SIG-M5 (cell line): ENCODE data around the gene CDH10.

Experiments used
- DNase-seq: peaks from one replicate; lab custom pipeline; 2025; lab: John Stamatoyannopoulos, UW

CDH10 gene

DNA sequence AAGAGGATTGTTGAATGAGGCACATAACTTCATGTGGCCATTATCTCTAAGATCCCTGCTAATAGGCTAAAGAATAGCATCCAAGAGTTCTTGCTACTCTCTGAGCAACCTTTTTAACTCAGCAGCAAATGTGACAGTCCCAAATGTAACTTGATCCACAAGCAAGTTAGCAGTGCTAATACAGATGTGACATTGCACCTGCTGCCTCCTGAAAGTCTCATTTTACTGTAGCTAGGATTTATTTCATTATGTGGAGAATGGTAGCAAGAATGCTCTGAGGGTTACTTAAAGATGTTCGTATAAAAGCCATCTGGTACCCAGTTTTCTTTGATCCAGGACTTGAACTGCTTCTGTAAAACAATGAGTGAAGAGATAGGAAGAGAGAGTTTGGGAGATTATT lies 45.8 kb downstream of the CDH10 start:
- DNase-seq = no peak

- no peak for DNase-seq
Observed at GRCh38 chr5:24595329-24595728, 49.4 kb downstream of the CDH10 start.

GRCh38 chr5:24591426-24591825 lies 53.4 kb downstream of the CDH10 start:
- no peak for DNase-seq

DNA sequence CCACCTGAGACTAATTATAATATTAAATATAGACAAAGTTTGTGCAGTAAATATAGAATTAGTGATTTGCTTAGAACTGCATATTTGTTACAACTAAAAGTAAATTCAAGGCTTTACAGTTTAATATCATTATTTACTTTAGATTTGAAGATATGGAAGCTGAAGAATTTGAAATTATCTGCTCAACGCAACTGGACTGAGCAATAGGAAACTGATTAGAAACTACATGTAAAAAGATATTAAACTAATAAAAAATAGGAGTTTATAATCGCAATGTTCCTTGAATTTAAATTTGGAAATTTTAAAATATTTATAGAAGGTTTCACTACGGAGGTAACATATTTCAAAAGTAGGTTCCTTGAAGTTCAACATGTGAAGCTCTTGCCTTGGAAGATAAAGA lies 55.2 kb downstream of the CDH10 start:
- no peak for DNase-seq

GRCh38 chr5:24585751-24586150 lies 59.0 kb downstream of the CDH10 start:
- no peak for DNase-seq

DNA sequence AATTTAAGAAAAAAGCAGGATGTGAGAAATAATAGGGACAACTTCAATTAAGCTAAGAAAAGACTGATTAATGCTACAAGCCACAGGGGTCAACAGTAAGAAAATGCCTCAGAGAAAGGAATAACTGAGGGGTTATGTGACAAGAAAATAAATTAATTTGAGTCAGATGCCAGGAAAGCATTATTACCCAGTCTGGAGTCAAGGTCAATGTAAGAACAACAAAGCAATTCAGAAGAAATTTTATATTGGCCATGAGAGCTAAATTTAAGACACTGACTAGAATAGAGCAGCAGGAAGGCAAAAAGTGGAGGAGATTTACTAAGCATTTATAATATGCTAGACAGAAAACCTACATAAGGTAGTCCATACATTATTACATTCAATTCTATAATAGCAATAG lies 73.5 kb downstream of the CDH10 start:
- DNase-seq = no peak

- DNase-seq = no peak
Observed at GRCh38 chr5:24566933-24567332, 77.8 kb downstream of the CDH10 start.

GRCh38 chr5:24555229-24555628 lies 89.5 kb downstream of the CDH10 start:
- no peak for DNase-seq

DNA sequence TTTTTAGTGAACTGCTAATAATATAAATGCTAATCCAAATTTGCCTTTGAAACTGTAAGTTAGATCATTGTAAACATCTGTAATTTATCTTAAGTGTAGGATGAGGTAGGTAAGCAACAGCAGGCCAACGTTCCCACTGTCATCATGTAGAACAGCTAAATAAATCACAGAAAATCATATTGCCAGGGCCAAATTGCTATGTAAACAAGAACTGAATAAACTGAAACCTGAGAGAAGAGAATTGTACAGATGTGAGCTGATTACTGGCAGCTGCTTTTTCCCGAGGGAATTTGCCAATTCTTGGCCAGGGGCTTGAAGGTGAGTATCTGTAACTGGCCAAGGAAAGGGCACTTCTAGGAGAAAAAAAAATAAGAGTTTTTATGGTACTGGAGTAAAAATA lies 97.6 kb downstream of the CDH10 start:
- DNase-seq = no peak

DNA sequence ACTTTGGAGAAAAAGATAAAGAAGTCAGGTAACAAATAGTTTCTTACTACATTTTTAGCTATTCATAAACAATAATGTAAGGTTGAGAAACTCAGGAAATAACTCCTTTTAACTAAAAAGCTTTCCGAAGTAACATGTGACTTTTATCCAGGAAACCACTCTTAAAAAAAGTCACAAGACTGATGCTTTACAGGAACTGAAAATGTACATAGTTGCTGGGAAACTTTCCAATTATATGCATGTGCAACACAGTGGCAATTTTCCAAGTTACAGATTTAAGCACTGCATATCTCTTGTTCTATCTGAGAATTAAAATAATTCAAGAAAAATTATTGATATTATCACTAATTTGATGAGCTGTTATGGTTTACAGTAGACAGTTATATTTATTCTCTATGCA lies 105.2 kb downstream of the CDH10 start:
- DNase-seq = no peak

DNA sequence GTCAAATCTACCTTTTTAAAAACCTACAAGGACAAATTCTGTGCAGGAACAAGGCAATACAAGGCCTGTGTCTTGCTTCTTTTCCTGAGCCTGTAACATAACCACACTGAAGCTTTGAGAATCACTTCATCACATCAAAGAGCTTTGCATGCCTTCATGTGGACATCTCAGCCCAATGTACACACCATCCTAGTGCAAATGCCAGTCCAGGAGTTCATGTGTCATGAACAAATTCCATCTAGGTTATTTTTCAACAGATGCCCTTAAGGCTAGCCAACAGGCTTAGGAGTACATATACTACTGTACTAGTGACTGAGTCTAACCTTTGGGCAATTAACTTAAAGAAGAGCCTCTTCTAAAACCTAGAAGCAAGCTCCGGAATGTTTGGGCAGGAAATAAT lies 106.4 kb downstream of the CDH10 start:
- no peak for DNase-seq

DNA sequence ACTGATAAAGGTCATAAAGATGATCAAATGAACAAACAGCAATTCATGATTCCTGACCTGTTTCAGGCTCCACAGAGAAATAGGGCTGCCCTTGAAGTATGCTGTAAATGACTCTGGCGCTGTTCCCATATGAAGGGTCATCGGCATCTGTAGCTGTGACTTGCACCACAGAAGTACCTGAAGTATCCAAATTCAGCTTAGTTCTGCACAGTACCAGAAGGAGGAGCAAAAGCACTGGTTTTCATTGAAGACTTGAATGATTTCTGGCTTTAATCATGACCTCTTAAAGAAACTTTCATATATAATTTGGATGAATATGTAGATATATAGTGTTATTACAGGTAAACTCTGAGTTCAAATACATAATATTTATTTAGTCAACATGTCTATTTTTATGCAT lies 109.1 kb downstream of the CDH10 start:
- no peak for DNase-seq

GRCh38 chr5:24530906-24531305 lies 113.9 kb downstream of the CDH10 start:
- DNase-seq = no peak

DNA sequence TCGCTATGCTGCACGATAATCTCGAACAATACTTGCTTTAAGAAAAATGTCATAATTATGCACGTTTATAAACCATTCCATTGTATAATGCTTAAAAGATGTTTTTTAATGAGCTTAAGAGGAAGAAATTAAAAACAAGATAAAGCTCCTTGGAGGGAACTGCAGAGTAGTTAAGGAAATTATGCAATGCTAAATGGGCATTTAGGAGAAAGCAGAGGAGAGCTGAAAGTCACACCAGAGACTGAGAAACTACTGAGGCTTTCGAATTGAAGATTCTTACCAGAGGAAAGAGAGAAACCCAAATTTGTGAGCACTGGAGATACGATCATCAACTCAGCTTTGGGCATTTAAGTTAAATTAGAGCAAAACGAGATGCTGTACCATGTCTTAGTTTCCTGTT lies 119.4 kb downstream of the CDH10 start:
- no peak for DNase-seq

- DNase-seq = no peak
Observed at GRCh38 chr5:24512423-24512822, 132.4 kb downstream of the CDH10 start.

DNA sequence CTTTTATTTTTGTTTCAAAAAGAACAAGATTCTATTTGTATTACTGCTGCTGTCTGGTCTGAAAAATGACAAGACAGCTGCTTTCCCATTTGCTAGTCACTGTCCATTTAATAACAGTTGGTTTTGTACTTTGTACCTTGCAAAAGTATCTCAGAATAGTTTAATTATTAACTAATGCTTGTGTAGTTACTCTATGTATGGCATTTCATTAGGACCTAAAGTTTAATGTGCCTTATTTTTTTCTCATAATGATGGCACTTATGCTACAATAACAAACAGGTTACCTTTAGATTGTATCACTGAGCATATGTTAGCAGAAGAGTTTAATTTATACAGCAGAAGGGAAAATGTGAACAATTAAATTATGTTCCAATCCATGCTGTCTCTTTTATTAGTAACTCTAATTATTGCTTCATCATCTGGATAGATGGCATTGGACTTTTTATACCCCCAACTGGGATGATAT lies 134.2 kb downstream of the CDH10 start:
- DNase-seq = no peak

DNA sequence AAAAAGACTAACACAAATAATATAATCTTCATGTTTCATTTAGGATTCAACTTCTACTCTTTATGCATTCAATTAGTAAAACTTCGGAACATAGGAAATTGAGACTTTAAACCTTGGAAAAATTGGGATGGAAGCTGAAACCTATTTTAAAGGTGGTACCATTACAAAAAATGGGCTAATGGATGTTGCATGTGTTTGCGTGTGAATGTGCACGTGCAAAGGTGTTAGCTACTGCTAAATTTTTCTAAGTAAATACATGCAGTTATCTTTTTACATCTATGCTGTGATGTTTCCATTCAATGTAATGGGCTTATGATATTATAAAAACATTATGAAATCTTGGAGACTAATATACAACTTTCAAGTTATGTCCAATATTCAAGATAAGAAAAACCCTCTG lies 134.8 kb downstream of the CDH10 start:
- DNase-seq = no peak

GRCh38 chr5:24505258-24505657 lies 139.5 kb downstream of the CDH10 start:
- no peak for DNase-seq

GRCh38 chr5:24497591-24498157 lies 147.1 kb downstream of the CDH10 start:
- no peak for DNase-seq

DNA sequence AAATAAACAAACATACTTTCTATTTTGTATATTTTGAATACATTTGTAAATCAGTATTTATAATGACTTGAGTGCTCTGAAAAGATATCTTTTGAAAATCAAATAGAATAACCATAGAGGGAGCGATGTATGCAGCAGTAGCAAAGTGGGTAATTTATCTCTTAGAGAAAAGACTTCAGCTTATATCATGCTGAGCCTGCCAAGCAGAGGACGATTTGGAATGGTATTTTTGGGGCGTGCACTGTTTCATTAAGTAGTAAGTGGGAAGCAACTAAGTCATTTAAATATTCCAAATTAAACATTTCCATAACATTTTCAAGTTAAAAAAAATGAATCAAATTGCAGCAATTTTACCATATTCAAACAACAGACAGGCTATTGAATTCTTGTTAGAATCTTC lies 147.6 kb downstream of the CDH10 start:
- no peak for DNase-seq

DNA sequence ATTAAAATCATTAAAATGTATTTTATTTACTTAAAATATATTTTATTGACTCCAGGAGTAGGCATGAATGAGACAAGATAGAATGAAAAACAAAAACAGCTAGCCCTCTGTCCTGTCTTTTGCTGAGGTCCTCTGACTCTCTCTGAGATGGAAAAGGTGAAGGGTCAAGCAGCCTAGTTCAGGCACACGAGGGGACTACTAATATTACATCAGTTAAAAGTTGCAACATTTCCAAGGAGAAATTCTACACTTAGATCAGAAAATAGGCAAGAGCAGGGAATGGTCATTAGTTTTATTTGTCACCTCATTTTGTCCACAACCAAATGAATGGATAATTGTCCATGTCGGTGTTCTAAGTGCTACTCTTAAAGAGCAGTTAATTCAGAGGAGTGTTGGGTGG lies 148.5 kb downstream of the CDH10 start:
- DNase-seq = no peak

DNA sequence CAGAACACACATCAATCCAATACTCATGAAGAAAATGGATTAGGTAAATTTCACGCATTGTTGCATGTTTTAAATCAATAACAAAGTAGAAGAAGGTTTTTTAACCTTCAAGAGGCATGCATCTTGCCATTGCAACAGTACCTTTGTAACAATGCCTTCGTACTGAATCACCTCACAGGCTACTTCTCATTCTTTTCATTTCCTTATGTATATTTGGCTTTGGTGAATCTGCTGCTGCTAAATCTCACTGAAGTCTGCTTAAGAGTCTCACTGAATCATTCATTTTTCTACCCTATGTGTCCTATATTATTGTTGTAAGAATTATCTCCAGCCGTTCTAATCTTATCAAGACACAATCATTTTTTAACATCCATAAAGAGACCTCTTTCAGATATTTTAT lies 152.5 kb downstream of the CDH10 start:
- no peak for DNase-seq

- no peak for DNase-seq
Observed at GRCh38 chr5:24491490-24491889, 153.3 kb downstream of the CDH10 start.

GRCh38 chr5:24487368-24488229 lies 157.2 kb downstream of the CDH10 start:
- DNase-seq = no peak
